DND-41 (cell line): ENCODE measurements around the gene USP34.

Source experiments
- ATAC-seq: fragments of 200-7000 bp; cut with Tn5 transposase; 3 replicates; pipeline ENCODE4 v1.9.1; 2021; ENCODE audit warnings: low read depth; ENCODE audit not compliant: insufficient read depth
- DNase-seq: peaks from one replicate; pipeline ENCODE4 v3.0.0-alpha.2; 2020
- H2AFZ ChIP-seq: 2 replicates; pipeline ENCODE4 v1.6.0; 2012; ENCODE audit warnings: low read depth, low read length
- H3K27ac ChIP-seq: 2 replicates; pipeline ENCODE4 v1.5.1; 2012; ENCODE audit warnings: low read length, inconsistent platforms
- H3K27me3 ChIP-seq: fragments of 200-600 bp; sonication (generic); 2 replicates; pipeline ENCODE4 v1.6.0; 2012; ENCODE audit warnings: low read length, mild to moderate bottlenecking, inconsistent platforms; ENCODE audit not compliant: insufficient read depth, poor library complexity
- H3K36me3 ChIP-seq: 2 replicates; pipeline ENCODE4 v1.5.1; 2012; ENCODE audit warnings: low read length, inconsistent platforms; ENCODE audit not compliant: insufficient read depth
- H3K4me1 ChIP-seq: 2 replicates; pipeline ENCODE4 v1.5.1; 2012; ENCODE audit warnings: mild to moderate bottlenecking, low read length; ENCODE audit not compliant: insufficient read depth
- H3K4me2 ChIP-seq: 2 replicates; pipeline ENCODE4 v1.6.0; 2012; ENCODE audit warnings: mild to moderate bottlenecking, moderate library complexity, low read length, inconsistent platforms; ENCODE audit not compliant: insufficient read depth
- H3K4me3 ChIP-seq, 2 experiments: fragments of 200-600 bp in 1 of 2; shearing (Covaris generic) in 1 of 2; 2 replicates each; pipeline ENCODE4 v1.5.1; 2012 to 2016; ENCODE audit warnings: inconsistent platforms in 2 of 2, low read length in 2 of 2, mild to moderate bottlenecking in 2 of 2, low read depth in 1 of 2, moderate library complexity in 1 of 2
- H3K79me2 ChIP-seq: 2 replicates; pipeline ENCODE4 v1.6.0; 2012; ENCODE audit warnings: low read length, inconsistent platforms; ENCODE audit not compliant: insufficient read depth
- H3K9ac ChIP-seq: 2 replicates; pipeline ENCODE4 v1.6.0; 2012; ENCODE audit warnings: low read depth, mild to moderate bottlenecking, inconsistent platforms, low read length, moderate library complexity
- H3K9me3 ChIP-seq: 2 replicates; pipeline ENCODE4 v1.5.1; 2012; ENCODE audit warnings: low read length, moderate library complexity, mild to moderate bottlenecking, inconsistent platforms; ENCODE audit not compliant: insufficient read depth, severe bottlenecking
- H4K20me1 ChIP-seq: 2 replicates; pipeline ENCODE4 v1.6.0; 2012; ENCODE audit warnings: low read length; ENCODE audit not compliant: insufficient read depth
- CTCF ChIP-seq: IDR thresholded peaks from 2 replicates; pipeline ENCODE4 v1.5.1; 2012; ENCODE audit warnings: borderline replicate concordance, low read length, moderate library complexity, mild to moderate bottlenecking; ENCODE audit not compliant: poor library complexity, severe bottlenecking; ENCODE audit errors: extremely low read depth
- EZH2 ChIP-seq: IDR thresholded peaks from 3 replicates; pipeline ENCODE4 v1.6.1; 2012; ENCODE audit warnings: borderline replicate concordance, low read depth, mild to moderate bottlenecking, moderate library complexity, low read length, inconsistent platforms; ENCODE audit not compliant: severe bottlenecking

The USP34 gene

GRCh38 chr2:61353909-61354308, 117.0 kb downstream of the USP34 start:
- Histone ChIP-seq H2AFZ (no peak overlapping the region), H3K9ac (no peak overlapping the region), H3K4me2 (no peak overlapping the region), H3K27me3 (no peaks in the 10 kb centered on the region), H3K36me3 (peaks cover 45% of the 10 kb centered on the region), H4K20me1 (no peaks in the 10 kb centered on the region), H3K27ac (no peak overlapping the region), H3K4me1 (no peaks in the 10 kb centered on the region), H3K9me3 (peaks cover 15% of the 10 kb centered on the region), H3K79me2 (peaks cover 52% of the 10 kb centered on the region), H3K4me3 (no peak overlapping the region)
- TF ChIP-seq CTCF = no peak
- TF ChIP-seq EZH2 = no peak
- no peak for ATAC-seq
- no peak for DNase-seq

- Histone ChIP-seq H3K79me2 (peaks cover 31% of the 10 kb centered on the region), H3K36me3 (peaks cover 57% of the 10 kb centered on the region), H4K20me1 (no peaks in the 10 kb centered on the region), H3K9ac (no peak overlapping the region), H3K27me3 (no peaks in the 10 kb centered on the region), H3K4me1 (no peaks in the 10 kb centered on the region), H3K4me3 (no peak overlapping the region), H3K9me3 (peaks cover 13% of the 10 kb centered on the region), H3K27ac (no peak overlapping the region), H2AFZ (no peak overlapping the region), H3K4me2 (no peak overlapping the region)
- no peak for ATAC-seq
- DNase-seq = no peak
- TF ChIP-seq CTCF (no peak), EZH2 (no peak)
Measured at GRCh38 chr2:61350777-61351176, 120.1 kb downstream of the USP34 start.

- no peak overlapping the region for H3K27ac ChIP-seq
- H3K9me3 ChIP-seq = no peaks in the 10 kb centered on the region
- 0 out of 2 replicates have a peak, but pooled peaks cover 3% of the 10 kb centered on the region for H3K79me2 ChIP-seq
- H3K27me3 ChIP-seq = no peaks in the 10 kb centered on the region
- no peak for ATAC-seq
- no peak overlapping the region for H3K4me2 ChIP-seq
- no peaks in the 10 kb centered on the region for H3K4me1 ChIP-seq
- H3K4me3 ChIP-seq = no peak overlapping the region
- H2AFZ ChIP-seq = no peak overlapping the region
- H4K20me1 ChIP-seq = no peaks in the 10 kb centered on the region
- no peak for TF ChIP-seq CTCF
- no peak for TF ChIP-seq EZH2
- no peak overlapping the region for H3K9ac ChIP-seq
- H3K36me3 ChIP-seq = peaks cover 72% of the 10 kb centered on the region
- no peak for DNase-seq
Measured at GRCh38 chr2:61343141-61343540, 127.7 kb downstream of the USP34 start.

- Histone ChIP-seq H3K27me3 (no peaks in the 10 kb centered on the region), H3K27ac (no peak overlapping the region), H3K4me2 (no peak overlapping the region), H3K4me3 (no peak overlapping the region), H3K36me3 (peaks cover 74% of the 10 kb centered on the region), H4K20me1 (no peaks in the 10 kb centered on the region), H3K9me3 (no peaks in the 10 kb centered on the region), H3K79me2 (no peaks in the 10 kb centered on the region), H3K9ac (no peak overlapping the region), H3K4me1 (no peaks in the 10 kb centered on the region), H2AFZ (no peak overlapping the region)
- ATAC-seq (no peak), DNase-seq (no peak)
- TF ChIP-seq CTCF (no peak), EZH2 (no peak)
Measured at GRCh38 chr2:61340242-61340641, 130.6 kb downstream of the USP34 start.
